ENCODE measurements around the gene RAB8A. TPM values are rescaled to one million over a fixed set of nuclear protein-coding genes. Genes with fewer than 3 reads are reported as not detected.
"Not testable (repeated sequence)": the region's sequence is repeated elsewhere in the genome, so short reads cannot be mapped to it uniquely, and the experiment has no call there.

RAB8A gene
- total RNA-seq, 2 donors from 2014 or later = 95.9 to 99.2 TPM

DNA sequence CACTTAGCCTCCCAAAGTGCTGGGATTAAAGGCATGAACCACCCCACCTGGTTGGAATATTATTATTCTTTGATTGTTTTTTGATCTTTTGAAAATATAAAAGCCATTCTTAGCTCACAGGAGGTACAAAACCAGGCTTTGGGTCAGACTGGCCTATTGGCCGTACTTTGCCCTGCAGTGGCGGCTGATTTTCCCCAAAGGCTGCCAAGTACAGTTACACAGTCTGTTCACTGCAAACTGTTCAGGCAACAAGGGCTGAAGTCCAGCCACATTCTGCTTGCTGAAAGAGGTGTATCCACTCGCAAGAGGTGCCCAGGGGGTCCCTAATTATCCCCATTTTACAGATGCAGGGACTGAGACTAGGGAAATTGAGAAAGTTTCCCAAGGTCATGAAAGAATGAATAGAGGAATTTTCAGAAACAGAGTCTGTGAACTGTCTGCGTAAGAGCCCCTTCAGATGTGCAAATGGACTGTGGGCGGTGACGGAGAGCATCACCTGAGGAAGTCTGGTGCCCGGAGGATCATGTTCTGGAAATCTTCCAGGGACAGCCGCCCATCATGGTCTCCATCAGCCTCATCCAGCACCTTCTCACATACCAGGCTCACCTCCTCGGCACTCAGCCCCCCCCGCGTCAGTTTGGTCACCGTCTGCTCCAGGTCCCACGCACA is 52.7 kb downstream of the RAB8A start:
- no peaks in the 10 kb centered on the region for H3K36me3 Mint-ChIP-seq (ENCODE audit: insufficient read depth in 2 of 2)
- H3K4me3 Mint-ChIP-seq = no peak overlapping the region
- H3K4me1 Mint-ChIP-seq (ENCODE audit: low read depth) = peaks cover 35% of the 10 kb centered on the region
- ATAC-seq (replicated peaks in 1 of 2) (no peak), DNase-seq (no peak)
- H3K27ac Mint-ChIP-seq = no peak overlapping the region
- H3K9me3 Mint-ChIP-seq = no peaks in the 10 kb centered on the region
- no peaks in the 10 kb centered on the region for H3K27me3 Mint-ChIP-seq (ENCODE audit: low read depth)

DNA sequence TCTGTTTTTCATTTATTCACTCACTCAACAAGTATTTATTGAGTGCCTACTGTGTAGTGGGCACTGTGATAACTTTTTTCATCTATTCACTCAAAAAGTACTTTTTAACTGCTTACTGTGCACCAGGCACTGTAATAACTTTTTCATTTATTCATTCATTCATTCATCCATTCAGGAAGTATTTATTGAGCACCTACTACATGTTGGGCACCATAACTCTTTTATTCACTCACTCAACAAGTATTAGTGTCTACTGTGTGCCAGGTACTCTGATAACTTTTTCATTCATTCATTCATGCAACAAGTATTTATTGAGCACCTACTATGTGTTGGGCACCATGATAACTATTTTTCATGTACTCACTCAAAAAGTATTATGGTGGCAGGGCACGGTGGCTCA is 54.7 kb downstream of the RAB8A start:
- H3K4me3 Mint-ChIP-seq = no peak overlapping the region
- no peaks in the 10 kb centered on the region for H3K36me3 Mint-ChIP-seq (ENCODE audit: insufficient read depth in 2 of 2)
- no peaks in the 10 kb centered on the region for H3K9me3 Mint-ChIP-seq
- ATAC-seq (replicated peaks in 1 of 2) = no peak
- no peaks in the 10 kb centered on the region for H3K27me3 Mint-ChIP-seq (ENCODE audit: low read depth)
- peaks cover 22% of the 10 kb centered on the region for H3K4me1 Mint-ChIP-seq (ENCODE audit: low read depth)
- no peak for DNase-seq
- no peak overlapping the region for H3K27ac Mint-ChIP-seq

DNA sequence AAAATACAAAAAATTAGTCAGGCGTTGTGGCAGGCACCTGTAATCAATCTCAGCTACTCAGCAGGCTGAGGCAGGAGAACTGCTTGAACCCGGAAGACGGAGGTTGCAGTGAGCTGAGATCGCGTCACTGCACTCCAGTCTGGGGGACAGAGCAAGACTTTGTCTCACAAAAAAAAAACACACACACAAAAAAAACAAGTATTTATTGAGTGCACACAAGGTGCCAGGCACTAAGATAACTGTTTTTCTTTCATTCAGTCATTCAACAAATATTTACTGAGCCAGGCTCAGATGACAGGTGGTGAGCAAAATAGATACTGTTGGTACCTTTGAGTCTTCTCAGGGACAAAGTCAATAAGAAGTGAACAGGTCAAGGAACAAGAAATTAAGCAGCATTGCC is 55.4 kb downstream of the RAB8A start:
- Mint-ChIP-seq H3K27ac (no peak overlapping the region), H3K9me3 (no peaks in the 10 kb centered on the region), H3K4me1 (ENCODE audit: low read depth) (peaks cover 16% of the 10 kb centered on the region)

DNA sequence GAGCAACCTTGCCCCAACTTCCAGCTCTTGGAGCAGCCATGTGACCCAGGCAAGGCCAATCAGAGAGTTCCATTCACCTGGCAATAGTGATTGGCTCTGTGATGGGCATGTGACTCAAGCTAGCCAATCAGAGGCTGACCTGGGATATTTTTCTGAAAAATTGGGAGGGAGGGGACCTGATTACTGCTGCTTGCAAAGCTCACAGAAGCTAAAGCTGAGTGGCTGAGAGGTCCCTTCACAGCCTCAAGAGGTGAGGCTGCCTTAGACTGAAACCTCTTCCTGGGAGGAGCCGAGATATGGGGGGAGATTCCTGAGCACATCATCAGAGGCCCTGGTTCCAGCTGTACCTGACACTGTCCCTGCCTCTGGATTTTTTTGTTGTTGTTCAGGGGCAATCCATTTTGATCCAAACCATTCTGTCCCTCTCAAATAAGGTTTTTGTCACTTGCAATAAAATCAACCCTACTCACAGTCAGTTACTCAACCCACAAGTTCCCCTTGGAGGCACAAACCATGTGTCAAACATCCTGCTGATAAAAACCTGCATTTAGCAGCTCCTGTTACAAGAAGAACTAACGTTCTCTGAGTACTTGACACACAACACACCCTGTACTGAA is 56.9 kb downstream of the RAB8A start:
- no peak overlapping the region for H3K4me3 Mint-ChIP-seq
- peak overlapping the region; percentile 22 for H3K27ac Mint-ChIP-seq
- H3K36me3 Mint-ChIP-seq (ENCODE audit: insufficient read depth in 2 of 2) = no peaks in the 10 kb centered on the region
- H3K9me3 Mint-ChIP-seq = no peaks in the 10 kb centered on the region
- DNase-seq = no peak
- peak; percentile 24 to 33 for ATAC-seq (replicated peaks in 1 of 2)
- no peaks in the 10 kb centered on the region for H3K27me3 Mint-ChIP-seq (ENCODE audit: low read depth)
- H3K4me1 Mint-ChIP-seq (ENCODE audit: low read depth) = peaks cover 19% of the 10 kb centered on the region

More for the DNA sequence above, 55.4 kb downstream of the RAB8A start:
- ATAC-seq (replicated peaks in 1 of 2) = no peak
- peak overlapping the region in 1 of 2 donors; percentile 5 for H3K4me3 Mint-ChIP-seq
- H3K27me3 Mint-ChIP-seq (ENCODE audit: low read depth) = no peaks in the 10 kb centered on the region
- no peak for DNase-seq
- H3K36me3 Mint-ChIP-seq (ENCODE audit: insufficient read depth in 2 of 2) = no peaks in the 10 kb centered on the region

DNA sequence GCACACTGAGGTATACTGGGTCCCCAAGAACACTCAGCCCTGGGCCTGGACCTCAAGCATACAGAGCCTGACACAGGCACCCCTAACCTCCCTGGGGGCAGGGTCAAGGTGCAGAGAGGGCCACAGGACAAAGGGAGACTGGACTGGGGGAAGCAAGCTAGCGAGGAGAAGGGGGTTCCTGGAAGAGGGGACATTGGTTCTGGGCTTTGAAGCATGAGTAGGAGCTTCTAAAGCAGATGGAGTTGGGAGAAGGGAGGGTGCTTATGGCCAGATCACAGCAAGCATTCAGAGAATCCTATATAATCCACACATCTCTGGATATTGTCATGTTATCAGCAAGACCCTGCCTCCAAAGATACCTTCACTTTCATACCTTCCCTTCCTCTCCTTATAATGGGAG is 58.4 kb downstream of the RAB8A start:
- DNase-seq (no peak), ATAC-seq (replicated peaks in 1 of 2) (no peak)
- no peaks in the 10 kb centered on the region for H3K27me3 Mint-ChIP-seq (ENCODE audit: low read depth)
- H3K4me1 Mint-ChIP-seq (ENCODE audit: low read depth) = peaks cover 21% of the 10 kb centered on the region
- H3K36me3 Mint-ChIP-seq (ENCODE audit: insufficient read depth in 2 of 2) = no peaks in the 10 kb centered on the region
- no peak overlapping the region for H3K4me3 Mint-ChIP-seq
- H3K9me3 Mint-ChIP-seq = no peaks in the 10 kb centered on the region
- H3K27ac Mint-ChIP-seq = no peak overlapping the region

DNA sequence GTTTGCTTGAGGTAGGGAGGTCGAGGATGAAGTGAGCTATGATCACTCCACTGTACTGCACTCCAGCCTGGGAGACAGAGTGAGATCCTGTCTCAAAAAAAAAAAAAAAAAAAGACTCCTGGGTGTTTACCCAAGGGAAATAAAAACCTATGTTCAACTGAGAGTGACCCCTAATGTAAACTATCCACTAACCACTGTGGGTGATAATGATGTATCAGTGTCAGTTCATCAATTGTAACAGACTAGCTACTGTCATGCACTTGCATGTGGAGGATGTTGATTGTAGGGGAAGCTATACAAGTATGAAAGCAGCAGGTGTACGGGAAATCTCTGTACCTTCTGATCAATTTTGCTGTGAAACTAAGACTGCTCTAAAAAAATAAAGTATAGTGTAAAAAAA is 64.3 kb downstream of the RAB8A start:
- H3K27me3 Mint-ChIP-seq (ENCODE audit: low read depth) = no peaks in the 10 kb centered on the region
- no peak for DNase-seq
- no peak overlapping the region for H3K4me3 Mint-ChIP-seq
- no peaks in the 10 kb centered on the region for H3K9me3 Mint-ChIP-seq
- no peaks in the 10 kb centered on the region for H3K36me3 Mint-ChIP-seq (ENCODE audit: insufficient read depth in 2 of 2)
- H3K4me1 Mint-ChIP-seq (ENCODE audit: low read depth) = peaks cover 8% of the 10 kb centered on the region
- H3K27ac Mint-ChIP-seq = no peak overlapping the region
- no peak for ATAC-seq (replicated peaks in 1 of 2)

DNA sequence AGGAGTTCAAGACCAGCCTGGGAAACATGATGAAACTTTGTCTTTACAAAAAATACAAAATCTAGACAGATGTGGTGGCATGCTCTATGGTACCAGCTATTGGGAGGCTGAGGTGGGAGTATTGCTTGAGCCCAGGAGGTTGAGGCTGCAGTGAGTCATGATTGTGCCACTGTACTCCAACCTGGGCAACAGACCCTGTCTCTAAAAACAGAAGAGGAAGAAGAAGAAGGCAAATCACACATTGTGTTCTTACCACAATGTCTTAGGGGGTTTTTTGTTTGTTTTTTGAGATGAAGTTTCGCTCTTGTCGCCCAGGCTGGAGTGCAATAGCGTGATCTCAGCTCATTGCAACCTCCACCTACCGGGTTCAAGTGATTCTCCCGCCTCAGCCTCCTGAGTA is 67.2 kb downstream of the RAB8A start:
- H3K9me3 Mint-ChIP-seq; H3K27ac Mint-ChIP-seq; H3K36me3 Mint-ChIP-seq (ENCODE audit: insufficient read depth in 2 of 2); H3K27me3 Mint-ChIP-seq (ENCODE audit: low read depth); H3K4me3 Mint-ChIP-seq; DNase-seq; H3K4me1 Mint-ChIP-seq (ENCODE audit: low read depth); ATAC-seq (replicated peaks in 1 of 2): not testable (repeated sequence)

DNA sequence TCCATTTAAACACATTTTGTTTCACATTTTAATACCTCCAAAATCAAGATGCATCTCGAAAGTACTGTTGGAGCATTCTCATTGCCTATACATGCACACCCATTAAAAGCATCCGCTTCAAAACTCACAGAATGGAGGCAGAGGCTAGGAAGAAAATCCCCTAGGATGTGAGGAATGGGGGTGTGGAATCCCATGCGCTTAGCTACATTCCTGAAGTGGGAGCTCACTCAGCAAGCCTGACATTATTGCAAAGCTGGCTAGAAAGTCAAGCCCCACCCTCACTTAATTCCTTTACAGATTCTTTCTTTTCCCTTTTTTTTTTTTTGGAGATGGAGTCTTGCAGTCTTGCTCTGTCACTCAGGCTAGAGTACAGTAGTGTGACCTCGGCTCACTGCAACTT is 68.9 kb downstream of the RAB8A start:
- Mint-ChIP-seq H3K4me1 (ENCODE audit: low read depth) (peaks cover 14% of the 10 kb centered on the region), H3K36me3 (ENCODE audit: insufficient read depth in 2 of 2) (peaks cover 5% of the 10 kb centered on the region in 2 donors), H3K27ac (no peak overlapping the region), H3K9me3 (no peaks in the 10 kb centered on the region), H3K27me3 (ENCODE audit: low read depth) (no peaks in the 10 kb centered on the region), H3K4me3 (no peak overlapping the region)
- DNase-seq (no peak), ATAC-seq (replicated peaks in 1 of 2) (no peak)

Other genes starting within 250 kb of the RAB8A start
- gene CYP4F2, start 213.8 kb upstream of the RAB8A start, total RNA-seq = under 1 TPM in 1 of 2 donors, not detected in 1; 0.19 TPM
- not detected for gene CYP4F11, start 177.4 kb upstream of the RAB8A start, total RNA-seq
- not detected for gene OR10H4, start 162.9 kb upstream of the RAB8A start, total RNA-seq
- 100 to 1,000 TPM; 427 to 456 TPM for gene TPM4, start 35.4 kb upstream of the RAB8A start, total RNA-seq
- 10 to 100 TPM; 29.9 to 37.2 TPM for gene HSH2D, start 31.8 kb downstream of the RAB8A start, total RNA-seq
- not detected for gene CIB3, start 61.6 kb downstream of the RAB8A start, total RNA-seq
- gene FAM32A, start 73.5 kb downstream of the RAB8A start, total RNA-seq = 10 to 100 TPM; 47.0 to 49.5 TPM
- 100 to 1,000 TPM; 112 TPM for gene AP1M1, start 86.0 kb downstream of the RAB8A start, total RNA-seq
- under 1 TPM; 0.36 to 0.76 TPM for gene KLF2, start 212.9 kb downstream of the RAB8A start, total RNA-seq

All from activated T-cell treated with anti-CD3 and anti-CD28 coated beads, Interleukin-2, amount 50 U/mL, for 72 hours (primary cell).